ENCODE measurements around the gene DOCK1. TPM values are rescaled to one million over a fixed set of nuclear protein-coding genes. Genes with fewer than 3 reads are reported as not detected.

Gene DOCK1
- total RNA-seq, 2 experiments from 2014 or later, result 0.14 to 0.18 TPM

DNA sequence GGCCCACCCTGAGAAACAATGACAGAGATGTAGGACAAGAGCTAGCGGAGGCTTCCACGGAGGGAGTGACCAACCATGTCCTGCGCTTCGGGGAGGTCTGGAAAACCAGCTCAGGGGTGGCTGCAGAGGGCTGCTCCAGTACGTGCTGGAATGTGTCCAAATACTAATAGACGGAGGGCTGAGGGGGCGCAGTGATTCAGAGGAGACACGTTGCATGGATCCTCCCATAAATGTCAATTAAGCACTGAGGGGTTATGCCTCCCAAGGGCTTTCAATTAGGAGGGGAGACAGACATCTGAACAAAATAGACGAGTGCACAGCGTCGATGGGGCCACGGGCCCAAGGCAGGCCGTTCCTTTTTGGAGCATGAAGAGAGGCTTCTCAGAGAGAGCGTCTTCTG, 592.9 kb downstream of the DOCK1 start:
- CTCF ChIA-PET, result no interaction called here
- Mint-ChIP-seq H3K27me3 (no peaks in the 10 kb centered on the region), H3K4me3 (no peak overlapping the region), H3K36me3 (ENCODE audit: low read depth) (no peaks in the 10 kb centered on the region), H3K9me3 (no peaks in the 10 kb centered on the region), H3K27ac (no peak overlapping the region), H3K4me1 (ENCODE audit: low read depth) (no peaks in the 10 kb centered on the region)
- no peak for ATAC-seq
- no peak for DNase-seq
- POLR2A ChIA-PET, result interaction anchor here (0.6 kb wide), 1 partner anchor 29 kb away, joined by 3 read pairs; no protein-coding TSS in a partner anchor
- intact Hi-C loops (cut with micrococcal nuclease), result no loop called here
- TF ChIP-seq, protein P1, sequence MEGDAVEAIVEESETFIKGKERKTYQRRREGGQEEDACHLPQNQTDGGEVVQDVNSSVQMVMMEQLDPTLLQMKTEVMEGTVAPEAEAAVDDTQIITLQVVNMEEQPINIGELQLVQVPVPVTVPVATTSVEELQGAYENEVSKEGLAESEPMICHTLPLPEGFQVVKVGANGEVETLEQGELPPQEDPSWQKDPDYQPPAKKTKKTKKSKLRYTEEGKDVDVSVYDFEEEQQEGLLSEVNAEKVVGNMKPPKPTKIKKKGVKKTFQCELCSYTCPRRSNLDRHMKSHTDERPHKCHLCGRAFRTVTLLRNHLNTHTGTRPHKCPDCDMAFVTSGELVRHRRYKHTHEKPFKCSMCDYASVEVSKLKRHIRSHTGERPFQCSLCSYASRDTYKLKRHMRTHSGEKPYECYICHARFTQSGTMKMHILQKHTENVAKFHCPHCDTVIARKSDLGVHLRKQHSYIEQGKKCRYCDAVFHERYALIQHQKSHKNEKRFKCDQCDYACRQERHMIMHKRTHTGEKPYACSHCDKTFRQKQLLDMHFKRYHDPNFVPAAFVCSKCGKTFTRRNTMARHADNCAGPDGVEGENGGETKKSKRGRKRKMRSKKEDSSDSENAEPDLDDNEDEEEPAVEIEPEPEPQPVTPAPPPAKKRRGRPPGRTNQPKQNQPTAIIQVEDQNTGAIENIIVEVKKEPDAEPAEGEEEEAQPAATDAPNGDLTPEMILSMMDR (IDR thresholded peaks at IDR 0.05), result no peak

DNA sequence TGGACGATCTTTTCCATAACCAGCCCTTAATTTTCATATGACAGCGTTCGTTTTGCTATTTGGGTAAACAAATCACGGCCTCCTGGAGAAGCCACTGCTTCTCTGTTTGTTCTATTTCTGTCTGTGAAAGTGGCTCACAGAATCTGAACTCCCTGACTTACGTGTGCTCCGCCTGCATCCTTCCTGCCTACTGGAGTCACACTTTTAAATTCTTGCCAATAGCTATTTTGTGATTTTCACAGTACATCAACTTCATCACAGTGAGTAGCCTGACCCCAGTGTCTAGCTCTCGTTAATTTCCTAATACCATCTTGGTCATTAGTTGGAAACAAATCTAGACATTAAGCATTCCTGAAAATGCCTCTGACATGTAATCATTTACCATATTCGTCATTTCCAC, 594.9 kb downstream of the DOCK1 start:
- Mint-ChIP-seq H3K4me1 (ENCODE audit: low read depth) (no peaks in the 10 kb centered on the region), H3K27ac (no peak overlapping the region), H3K27me3 (no peaks in the 10 kb centered on the region), H3K9me3 (no peaks in the 10 kb centered on the region), H3K4me3 (no peak overlapping the region), H3K36me3 (ENCODE audit: low read depth) (no peaks in the 10 kb centered on the region)
- TF ChIP-seq, protein P1 (IDR thresholded peaks at IDR 0.05), result no peak
- intact Hi-C loops (cut with micrococcal nuclease), result no loop called here
- POLR2A ChIA-PET, result no interaction called here
- ATAC-seq (no peak), DNase-seq (no peak)
- CTCF ChIA-PET, result no interaction called here

Other genes with a start within 250 kb of the DOCK1 start
- gene C10orf90, start 234.7 kb upstream of the DOCK1 start, total RNA-seq, result not detected